Activated CD8-positive, alpha-beta memory T cell treated with anti-CD3 and anti-CD28 coated beads, Interleukin-2, amount 50 U/mL, for 4 hours (primary cell): ENCODE data around the gene MAP4K2.

Source experiments
- DNase-seq: peaks from one replicate; pipeline ENCODE4 v3.0.0-alpha.2; 2020

The MAP4K2 gene

GRCh38 chr11:64810891-64811272 lies 7.9 kb upstream of the MAP4K2 start:
- no peak for DNase-seq

DNA sequence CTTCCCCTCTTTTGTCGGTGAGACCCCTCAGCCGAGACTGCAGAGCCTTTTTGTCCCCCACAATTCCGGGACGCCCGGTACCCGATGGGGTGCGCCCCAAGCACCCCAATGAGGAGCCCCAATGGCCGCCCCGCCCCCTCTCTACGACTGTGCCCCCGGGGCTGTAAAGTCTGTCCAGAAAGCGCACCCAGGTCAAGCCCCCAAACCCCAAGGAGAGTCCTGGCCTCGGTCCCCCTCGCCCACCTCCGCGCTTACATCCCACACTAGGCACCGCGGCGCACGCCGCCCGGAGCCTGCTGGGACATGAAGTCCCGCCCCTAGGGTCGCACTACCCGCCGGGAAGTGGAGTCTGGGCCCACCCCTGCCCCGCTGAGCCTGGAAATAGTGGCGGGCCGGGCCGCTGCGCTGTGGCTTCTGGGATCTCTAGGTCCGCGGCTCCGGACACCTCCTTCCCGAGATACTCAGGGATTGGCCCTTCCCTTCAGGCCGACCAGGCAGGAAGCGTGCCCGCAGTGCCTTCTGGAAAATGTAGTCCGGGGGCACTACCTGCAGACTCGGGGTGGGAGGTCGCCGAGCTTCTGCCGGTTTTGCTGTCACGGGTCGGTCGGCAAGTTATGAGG lies 7.4 kb upstream of the MAP4K2 start, which contains the start of gene MEN1:
MEN1 (minus strand) TSS at position 281 of the 620 bp plus-strand sequence. CDS start 442 bp downstream, outside the sequence.
- peak; percentile 82 for DNase-seq

- no peak for DNase-seq
Measured at GRCh38 chr11:64809781-64810241, 6.8 kb upstream of the MAP4K2 start.

- no peak for DNase-seq
Measured at GRCh38 chr11:64805481-64805880, 2.5 kb upstream of the MAP4K2 start.

GRCh38 chr11:64804346-64805210 lies 1.6 kb upstream of the MAP4K2 start:
- no peak for DNase-seq

GRCh38 chr11:64803846-64804345 lies 882 bp upstream of the MAP4K2 start:
- DNase-seq, result no peak

DNA sequence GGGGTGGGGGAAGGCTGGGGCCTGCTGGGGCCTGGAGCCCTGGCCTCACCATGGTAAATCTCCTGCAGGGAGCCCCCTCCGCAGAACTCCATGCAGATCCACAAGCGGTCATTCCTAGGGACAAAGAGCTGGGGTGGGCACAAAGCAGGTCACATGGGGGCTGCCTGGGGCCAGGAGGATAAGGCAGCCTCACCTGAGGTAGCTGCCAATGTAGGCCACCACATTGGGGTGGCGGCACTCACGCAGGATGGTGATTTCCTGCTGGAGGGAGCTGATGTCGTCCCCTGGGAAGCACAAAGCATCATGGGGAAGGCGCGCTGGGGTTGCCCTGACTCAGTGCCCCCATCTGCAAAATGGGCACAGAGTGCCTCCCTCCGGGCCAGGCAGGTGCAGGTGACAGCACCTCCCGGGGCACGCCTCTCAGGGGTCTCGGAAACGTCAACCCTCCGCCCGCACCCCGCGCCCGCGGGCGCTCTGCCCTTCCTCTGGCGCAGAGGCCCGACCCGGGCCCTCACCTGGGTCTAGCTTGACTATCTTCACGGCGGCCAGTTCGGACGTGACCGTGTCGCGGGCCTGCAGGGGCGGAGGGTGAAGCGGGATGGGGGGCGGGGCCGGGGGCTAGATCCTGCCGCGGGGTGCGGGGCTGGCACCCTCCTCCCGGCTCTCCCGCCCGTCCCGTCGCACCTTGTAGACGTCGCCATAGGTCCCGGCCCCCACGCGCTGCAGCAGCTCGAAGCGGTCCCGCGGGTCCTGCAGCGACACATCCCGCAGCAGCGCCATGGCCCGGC lies 450 bp downstream of the MAP4K2 start:
- peak; percentile 35 for DNase-seq

- DNase-seq, result no peak
Measured at GRCh38 chr11:64801561-64802369, 1.2 kb downstream of the MAP4K2 start.

GRCh38 chr11:64801158-64801464 lies 1.9 kb downstream of the MAP4K2 start:
- no peak for DNase-seq

- no peak for DNase-seq
Measured at GRCh38 chr11:64800303-64801157, 2.5 kb downstream of the MAP4K2 start.

DNA sequence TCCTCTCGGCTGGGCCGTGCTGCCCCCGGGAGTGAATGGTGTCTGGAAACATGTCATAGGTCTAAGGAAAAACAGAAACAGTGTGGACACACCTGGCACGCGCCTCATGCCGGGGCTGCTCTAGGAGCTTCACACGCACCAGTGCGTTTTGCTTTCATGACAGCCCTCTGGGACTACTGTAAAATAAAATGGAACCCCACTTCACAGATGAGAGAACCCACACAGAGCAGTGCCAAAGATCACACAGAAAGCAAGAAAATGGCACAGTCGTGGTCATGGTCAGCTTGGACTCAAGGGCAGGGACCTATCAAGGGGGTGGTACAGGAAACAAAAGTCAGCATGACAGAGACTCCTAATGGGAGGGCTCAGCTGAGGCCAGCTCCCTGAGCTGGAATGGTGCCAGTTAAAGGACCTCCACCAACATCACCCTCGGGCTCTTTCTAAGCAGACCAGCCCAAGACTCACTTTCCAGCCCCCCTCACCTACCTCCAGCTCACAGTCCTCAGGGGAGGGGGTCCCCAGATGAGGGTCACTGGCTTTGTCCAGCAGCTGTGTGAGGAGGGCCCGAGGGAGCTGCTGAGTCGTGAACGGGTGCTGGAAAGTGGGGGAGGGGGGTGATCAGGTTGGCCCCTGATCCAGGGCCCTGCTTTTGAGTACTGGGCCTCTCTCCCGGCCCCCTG lies 3.3 kb downstream of the MAP4K2 start:
- no peak for DNase-seq

- DNase-seq, result no peak
Measured at GRCh38 chr11:64799256-64799622, 3.8 kb downstream of the MAP4K2 start.

- DNase-seq, result no peak
Measured at GRCh38 chr11:64796757-64797541, 6.1 kb downstream of the MAP4K2 start.

DNA sequence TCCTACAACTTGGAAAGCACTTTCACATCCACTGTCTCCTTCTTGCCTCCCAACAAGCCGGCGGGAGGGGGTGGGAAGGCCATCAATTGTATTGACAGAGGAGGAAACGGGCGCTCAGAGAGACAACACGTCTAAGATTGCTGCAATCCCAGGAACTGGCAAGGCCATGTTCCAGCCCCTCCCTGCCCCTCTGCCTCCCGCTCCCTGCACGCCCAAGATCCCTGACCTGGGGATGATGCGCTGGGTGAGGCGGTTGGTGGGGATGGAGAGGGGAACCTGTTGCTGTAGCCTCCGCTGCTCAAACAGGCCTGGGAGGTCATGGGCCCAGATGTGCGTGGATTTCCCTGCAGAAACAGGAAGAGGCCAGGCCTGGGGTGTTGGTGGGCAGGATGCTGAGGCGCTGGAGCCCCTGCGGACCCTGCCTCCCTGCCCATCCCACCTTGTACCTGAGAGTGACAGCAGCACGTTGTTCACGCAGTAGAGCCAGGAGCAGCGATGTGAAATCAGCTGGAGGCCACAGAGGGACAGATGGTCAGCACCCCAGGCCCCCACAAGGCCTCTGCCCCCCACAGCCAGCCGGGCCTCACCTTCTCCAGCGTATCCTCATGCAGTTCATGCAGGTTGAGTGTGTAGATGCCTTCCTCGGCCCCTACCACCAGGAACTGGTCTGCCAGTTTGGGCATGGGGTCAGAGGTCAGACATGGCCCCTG lies 6.8 kb downstream of the MAP4K2 start:
- no peak for DNase-seq

GRCh38 chr11:64794526-64794925 lies 8.5 kb downstream of the MAP4K2 start:
- no peak for DNase-seq

GRCh38 chr11:64793271-64794160 lies 9.5 kb downstream of the MAP4K2 start:
- no peak for DNase-seq

- no peak for DNase-seq
Measured at GRCh38 chr11:64792482-64792881, 10.5 kb downstream of the MAP4K2 start.

GRCh38 chr11:64791781-64792291 lies 11.2 kb downstream of the MAP4K2 start:
- no peak for DNase-seq
